HG03558 (cell line): ENCODE measurements around the gene KLHL21.
"Not testable (repeated sequence)": the region's sequence is repeated elsewhere in the genome, so short reads cannot be mapped to it uniquely, and the experiment has no call there.

Experiments
- ATAC-seq: cut with Tn5 transposase; IDR thresholded peaks from one replicate; pipeline ENCODE4 v1.9.1; 2021; ENCODE audit warnings: moderate number of reproducible peaks; ENCODE audit not compliant: unreplicated experiment; ENCODE audit errors: extremely low read depth

Gene KLHL21

DNA sequence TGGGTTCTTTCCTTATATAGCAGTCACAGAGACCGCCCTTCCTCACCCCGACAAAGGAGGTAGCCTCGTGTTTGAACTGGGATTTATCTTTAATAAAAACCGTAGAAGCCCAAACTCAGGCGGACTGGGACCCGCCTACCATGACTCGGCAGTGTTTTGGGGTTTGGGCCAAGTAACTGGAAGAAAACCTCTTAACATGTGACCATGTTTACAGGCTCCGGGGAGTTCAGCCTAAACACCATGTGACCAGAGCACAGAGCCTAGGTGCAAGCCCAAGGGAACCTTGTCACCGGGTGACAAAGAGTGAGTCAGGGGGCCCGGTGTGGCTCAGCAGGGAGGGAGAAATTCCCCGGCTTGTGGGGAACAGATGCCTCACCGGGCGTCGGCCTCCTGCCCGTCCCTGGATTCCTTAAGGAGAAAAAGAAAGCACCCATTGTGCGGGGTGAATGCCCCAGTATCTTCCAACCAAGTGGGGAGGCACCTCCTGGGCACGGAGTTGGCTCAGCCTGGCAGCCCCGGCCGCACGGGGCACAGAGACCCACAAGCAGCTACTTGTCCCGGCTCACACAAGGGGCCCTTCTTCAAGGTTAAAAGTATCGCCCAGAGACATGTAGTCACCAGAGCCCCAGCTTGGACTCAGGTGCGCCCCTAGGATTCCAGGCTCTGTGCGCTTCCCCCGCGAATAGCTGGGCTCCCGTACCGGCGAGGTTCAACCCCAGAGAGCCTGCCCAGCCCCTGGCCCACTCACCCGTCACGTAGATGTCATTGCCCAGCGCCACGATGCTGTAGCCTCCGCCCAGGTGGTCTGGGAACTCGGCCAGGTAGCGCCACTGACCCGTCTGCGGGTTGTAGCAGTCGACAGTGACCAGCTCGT is 1.4 kb downstream of the KLHL21 start:
- ATAC-seq = no peak

- no peak for ATAC-seq
These were observed 2.1 kb downstream of the KLHL21 start for GRCh38 chr1:6600410-6601048.

DNA sequence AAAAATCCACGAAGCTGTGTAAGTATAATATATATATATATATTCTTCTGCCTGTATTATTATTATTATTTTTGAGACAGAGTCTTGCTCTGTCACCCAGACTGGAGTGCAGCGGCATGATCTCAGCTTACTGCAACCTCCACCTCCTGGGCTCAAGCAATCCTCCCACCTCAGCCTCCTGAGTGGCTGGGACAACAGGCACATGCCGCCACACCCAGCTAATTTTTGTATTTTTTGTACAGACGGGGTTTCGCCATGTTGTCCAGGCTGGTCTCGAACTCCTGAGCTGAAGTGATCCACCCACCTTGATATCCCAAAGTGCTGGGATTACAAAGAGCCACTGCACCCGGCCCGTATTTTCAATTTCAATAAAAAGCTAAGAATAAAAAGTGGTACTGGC is 2.7 kb downstream of the KLHL21 start:
- ATAC-seq = not testable (repeated sequence)

- ATAC-seq = no peak
These were observed 3.3 kb downstream of the KLHL21 start for GRCh38 chr1:6599141-6599975.

GRCh38 chr1:6597777-6598131 is 4.9 kb downstream of the KLHL21 start:
- ATAC-seq = no peak

GRCh38 chr1:6596886-6597776 is 5.5 kb downstream of the KLHL21 start:
- ATAC-seq = no peak

DNA sequence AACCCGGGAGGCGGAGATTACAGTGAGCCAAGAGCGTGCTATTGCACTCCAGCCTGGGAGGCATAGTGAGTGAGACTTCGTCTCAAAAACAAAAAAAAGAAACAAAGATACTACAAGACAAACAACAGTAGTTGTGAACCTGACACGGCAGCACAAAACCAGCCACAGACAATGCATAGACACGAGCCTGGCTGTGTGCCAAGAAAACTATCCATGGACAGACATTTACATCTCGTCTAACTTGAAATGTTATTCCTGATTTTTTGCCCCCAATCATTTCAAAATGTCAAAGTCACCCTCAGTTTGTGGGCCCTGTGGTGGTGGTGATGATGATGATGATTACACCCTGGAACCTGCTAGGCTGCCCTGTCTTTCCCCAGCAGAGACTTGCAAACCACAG is 6.3 kb downstream of the KLHL21 start:
- no peak for ATAC-seq

- ATAC-seq = no peak
These were observed 7.5 kb downstream of the KLHL21 start for GRCh38 chr1:6594977-6595740.

DNA sequence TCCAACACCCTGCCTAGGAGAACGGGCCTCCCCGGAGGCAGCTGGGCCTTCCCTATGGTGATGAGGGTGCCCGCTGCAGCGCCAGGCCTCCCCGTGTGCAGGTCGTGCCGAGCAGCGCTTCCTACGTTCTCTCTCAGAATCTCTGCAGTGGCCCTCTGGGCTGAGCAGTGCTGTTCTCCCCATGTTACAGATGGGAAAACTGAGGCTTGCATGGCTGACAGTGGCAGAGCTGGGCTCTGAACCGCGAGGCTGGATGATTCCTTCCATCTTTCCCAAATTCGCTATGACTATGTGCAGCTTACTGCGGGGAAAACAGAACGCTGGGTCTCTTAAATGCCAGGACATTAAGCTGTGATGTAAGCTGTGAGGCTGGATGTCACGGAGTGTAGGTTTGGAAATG is 8.9 kb downstream of the KLHL21 start:
- ATAC-seq = no peak

- ATAC-seq = no peak
These were observed 9.6 kb downstream of the KLHL21 start for GRCh38 chr1:6592865-6593593.

GRCh38 chr1:6592441-6592840 is 10.2 kb downstream of the KLHL21 start:
- no peak for ATAC-seq

- no peak for ATAC-seq
These were observed 11.0 kb downstream of the KLHL21 start for GRCh38 chr1:6591644-6592043.

- no peak for ATAC-seq
These were observed 11.4 kb downstream of the KLHL21 start for GRCh38 chr1:6591222-6591621.

DNA sequence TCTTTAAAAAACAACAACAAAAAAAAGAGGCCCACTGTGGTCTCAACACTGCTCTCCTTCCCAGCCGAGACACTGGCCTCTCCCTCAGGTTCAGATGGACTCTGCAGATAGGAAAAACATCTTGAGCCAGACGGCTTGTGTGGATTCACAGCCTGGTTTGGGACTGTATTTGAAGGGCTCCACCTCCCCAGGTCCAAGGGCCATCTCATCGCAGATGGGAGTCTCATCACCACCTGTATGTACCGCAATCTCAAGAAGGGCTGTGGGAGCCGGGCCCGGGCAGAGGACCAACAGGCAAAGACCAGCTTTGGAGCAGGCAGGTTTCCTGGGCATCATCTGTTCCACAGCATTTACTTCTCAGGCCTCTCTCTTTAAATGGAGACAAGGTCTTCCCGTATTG is 12.6 kb downstream of the KLHL21 start:
- no peak for ATAC-seq

DNA sequence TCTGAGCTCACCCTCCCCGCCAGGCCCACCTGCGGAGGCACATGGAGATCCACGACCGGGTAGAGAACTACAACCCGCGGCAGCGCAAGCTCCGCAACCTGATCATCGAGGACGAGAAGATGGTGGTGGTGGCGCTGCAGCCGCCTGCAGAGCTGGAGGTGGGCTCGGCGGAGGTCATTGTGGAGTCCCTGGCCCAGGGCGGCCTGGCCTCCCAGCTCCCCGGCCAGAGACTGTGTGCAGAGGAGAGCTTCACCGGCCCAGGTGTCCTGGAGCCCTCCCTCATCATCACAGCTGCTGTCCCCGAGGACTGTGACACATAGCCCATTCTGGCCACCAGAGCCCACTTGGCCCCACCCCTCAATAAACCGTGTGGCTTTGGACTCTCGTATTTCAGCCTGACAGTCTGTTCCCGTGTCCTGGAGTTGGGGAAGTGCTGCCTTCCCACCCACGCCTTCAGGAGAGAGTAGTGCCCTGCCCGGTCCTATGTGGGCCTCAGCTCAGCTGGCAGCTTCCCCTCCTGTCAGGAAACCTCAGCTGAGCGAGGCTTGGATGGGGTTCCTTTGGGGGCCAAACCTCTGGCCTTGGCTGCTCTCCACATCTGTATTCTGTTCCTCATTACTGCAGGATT is 13.7 kb downstream of the KLHL21 start:
- ATAC-seq = no peak

DNA sequence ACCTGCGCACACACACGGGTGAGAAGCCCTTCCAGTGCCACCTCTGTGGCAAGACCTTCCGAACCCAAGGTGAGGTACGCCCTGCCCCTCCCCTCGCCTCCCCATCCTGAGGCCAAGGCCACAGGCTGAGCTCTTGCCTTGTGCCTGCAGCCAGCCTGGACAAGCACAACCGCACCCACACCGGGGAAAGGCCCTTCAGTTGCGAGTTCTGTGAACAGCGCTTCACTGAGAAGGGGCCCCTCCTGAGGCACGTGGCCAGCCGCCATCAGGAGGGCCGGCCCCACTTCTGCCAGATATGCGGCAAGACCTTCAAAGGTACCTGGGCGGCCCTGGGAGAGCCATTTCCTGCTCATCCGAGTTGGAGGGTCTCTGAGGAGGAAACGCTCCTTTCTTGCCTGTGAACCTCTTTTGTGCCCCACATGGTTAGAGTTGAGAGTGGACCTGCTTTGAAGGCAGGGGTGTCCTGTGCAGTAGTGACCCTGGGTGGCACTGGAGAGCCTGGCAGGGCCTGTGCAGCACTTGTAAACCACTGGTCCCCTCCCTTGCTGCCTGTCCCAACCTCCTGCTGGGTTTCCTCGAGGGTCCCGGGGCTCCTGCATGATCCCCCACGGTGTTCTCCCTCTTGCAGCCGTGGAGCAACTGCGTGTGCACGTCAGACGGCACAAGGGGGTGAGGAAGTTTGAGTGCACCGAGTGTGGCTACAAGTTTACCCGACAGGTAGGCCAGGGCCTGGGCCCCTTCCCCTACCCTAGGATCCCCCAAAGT is 14.4 kb downstream of the KLHL21 start:
- ATAC-seq = no peak

DNA sequence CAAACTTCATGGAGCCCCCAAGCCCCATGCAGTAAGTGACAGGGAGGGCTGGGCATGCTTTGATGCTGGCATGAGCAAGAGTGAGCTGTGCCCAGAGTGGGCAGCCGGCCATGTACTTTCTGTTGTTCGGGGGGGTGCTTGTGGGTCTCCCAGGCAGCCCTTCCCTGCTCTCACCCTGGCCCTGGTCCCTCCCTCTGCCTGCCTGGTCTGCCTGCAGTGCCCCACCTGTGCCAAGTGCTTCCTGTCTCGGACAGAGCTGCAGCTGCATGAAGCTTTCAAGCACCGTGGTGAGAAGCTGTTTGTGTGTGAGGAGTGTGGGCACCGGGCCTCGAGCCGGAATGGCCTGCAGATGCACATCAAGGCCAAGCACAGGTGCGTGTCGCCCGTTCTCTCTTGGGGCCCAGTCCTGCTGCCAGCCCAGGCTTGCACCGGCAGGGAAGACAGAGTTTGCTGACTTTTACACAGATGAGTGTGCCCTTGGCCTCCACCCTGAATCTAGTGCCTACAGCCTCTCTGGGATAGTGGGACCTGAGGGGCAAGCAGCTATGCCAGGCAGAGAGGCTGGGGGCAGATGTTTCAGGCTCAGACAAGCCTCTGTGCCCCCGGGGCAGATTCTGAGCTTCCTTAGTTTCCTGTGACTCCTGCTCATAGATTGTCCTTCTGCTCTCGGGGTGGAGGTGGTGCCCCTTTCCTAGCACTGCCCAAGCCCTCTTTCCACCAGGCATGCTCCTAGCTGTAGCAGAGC is 15.2 kb downstream of the KLHL21 start:
- no peak for ATAC-seq
